H1 (cell line): ENCODE measurements around the gene WDR27. TPM values are rescaled to one million over a fixed set of nuclear protein-coding genes. Genes with fewer than 3 reads are reported as not detected.

ENCODE experiments used
- CTCF ChIA-PET: fragments of 300-600 bp; sonication (Branson Sonifier 250); formaldehyde crosslinking; loops from one replicate; lab custom pipeline; 2021; ENCODE audit not compliant: partially characterized antibody; lab: Charles Lee
- POLR2A ChIA-PET: fragments of 300-600 bp; sonication (Branson Sonifier 250); formaldehyde crosslinking; loops from one replicate; lab custom pipeline; 2021; ENCODE audit warnings: inconsistent platforms; ENCODE audit not compliant: partially characterized antibody; lab: Charles Lee
- DNase-seq, 2 experiments: peaks; one replicate each; pipeline versions ENCODE4 v3.0.0 to v3.0.0-alpha.2; 2010 to 2022; ENCODE audit warnings: low spot score in 2 of 2, low read depth in 1 of 2, mixed read lengths in 1 of 2
- FAIRE-seq: peaks from 2 replicates; lab custom pipeline; 2011; peaks lifted over from hg19 to GRCh38; lab: Jason Lieb, UNC
- H2AFZ ChIP-seq: 2 replicates; pipeline ENCODE4 v1.8.1; 2012; ENCODE audit warnings: low read length, inconsistent platforms
- H2AK5ac ChIP-seq: 2 replicates; pipeline ENCODE4 v1.6.1; 2013; ENCODE audit warnings: low read depth, low read length
- H2BK120ac ChIP-seq: replicated peaks from 2 replicates; pipeline ENCODE3; 2013; ENCODE audit warnings: low read depth, low read length, inconsistent platforms
- H2BK12ac ChIP-seq: 2 replicates; pipeline ENCODE4 v1.6.1; 2013; ENCODE audit warnings: low read depth, low read length
- H2BK15ac ChIP-seq: 2 replicates; pipeline ENCODE4 v1.6.1; 2013; ENCODE audit warnings: low read length
- H2BK20ac ChIP-seq: 2 replicates; pipeline ENCODE4 v1.6.1; 2013; ENCODE audit warnings: low read length
- H2BK5ac ChIP-seq: 2 replicates; pipeline ENCODE4 v1.6.1; 2013; ENCODE audit warnings: low read depth, low read length
- H3K14ac ChIP-seq: 2 replicates; pipeline ENCODE4 v1.6.1; 2013; ENCODE audit warnings: inconsistent platforms; ENCODE audit not compliant: insufficient read length
- H3K18ac ChIP-seq: 2 replicates; pipeline ENCODE4 v1.6.1; 2013; ENCODE audit warnings: low read length; ENCODE audit errors: extremely low read depth
- H3K23ac ChIP-seq: 2 replicates; pipeline ENCODE4 v1.6.1; 2013; ENCODE audit warnings: inconsistent platforms; ENCODE audit not compliant: insufficient read length
- H3K23me2 ChIP-seq: 2 replicates; pipeline ENCODE4 v1.6.1; 2013; ENCODE audit warnings: low read depth, low read length
- H3K27ac ChIP-seq: 2 replicates; pipeline ENCODE4 v1.6.1; 2011; ENCODE audit warnings: low read depth, low read length, inconsistent platforms
- H3K27me3 ChIP-seq, 4 experiments: replicated peaks in 1 of 4; 1 replicate in 1 of 4; 2 replicates in 3 of 4; pipeline versions ENCODE4 v1.6.1 to v1.8.1; 2011 to 2013; ENCODE audit warnings: low read length in 3 of 4, mild to moderate bottlenecking in 3 of 4, inconsistent platforms in 2 of 4, mixed read lengths in 2 of 4, moderate library complexity in 1 of 4; ENCODE audit not compliant: control insufficient read depth in 3 of 4, insufficient read depth in 3 of 4; ENCODE audit errors: extremely low read depth in 1 of 4
- H3K36me3 ChIP-seq, 4 experiments: 2 replicates each; pipeline versions ENCODE4 v1.6.1 to v1.8.1; 2011 to 2013; ENCODE audit warnings: mild to moderate bottlenecking in 4 of 4, low read length in 3 of 4, moderate library complexity in 2 of 4, control low read depth in 1 of 4, inconsistent platforms in 1 of 4; ENCODE audit not compliant: insufficient read depth in 4 of 4, control insufficient read depth in 2 of 4
- H3K4ac ChIP-seq: replicated peaks from 2 replicates; pipeline ENCODE3; 2013; ENCODE audit warnings: low read length, low read depth, mixed read lengths, inconsistent platforms; ENCODE audit not compliant: insufficient read length
- H3K4me1 ChIP-seq, 4 experiments: replicated peaks in 1 of 4; 1 replicate in 1 of 4; 2 replicates in 3 of 4; pipeline versions ENCODE4 v1.6.1 to v1.8.1; 2011 to 2013; ENCODE audit warnings: low read length in 3 of 4, inconsistent platforms in 2 of 4, mixed read lengths in 1 of 4; ENCODE audit not compliant: insufficient read depth in 4 of 4, control insufficient read depth in 3 of 4
- H3K4me2 ChIP-seq, 2 experiments: 2 replicates each; pipeline versions ENCODE4 v1.6.1 to v1.8.1; 2011 to 2013; ENCODE audit warnings: low read depth in 2 of 2, low read length in 2 of 2, control low read depth in 1 of 2, inconsistent platforms in 1 of 2, mild to moderate bottlenecking in 1 of 2; ENCODE audit not compliant: insufficient read depth in 1 of 2
- H3K4me3 ChIP-seq, 4 experiments: fragments of 200-600, 300-600 bp in 1 of 4; sonication (generic), shearing (Covaris generic), sonication (Bioruptor Twin) in 1 of 4; 2 replicates each; pipeline versions ENCODE4 v1.5.1 to v1.8.1; 2011 to 2016; ENCODE audit warnings: low read length in 4 of 4, low read depth in 3 of 4, control low read depth in 2 of 4, inconsistent platforms in 2 of 4, mild to moderate bottlenecking in 2 of 4, mixed read lengths in 1 of 4, moderate library complexity in 1 of 4; ENCODE audit not compliant: insufficient read depth in 2 of 4; ENCODE audit errors: extremely low read depth in 1 of 4
- H3K56ac ChIP-seq: replicated peaks from 2 replicates; pipeline ENCODE3; 2013; ENCODE audit warnings: low read depth, mild to moderate bottlenecking, mixed read lengths, low read length, inconsistent platforms; ENCODE audit not compliant: insufficient read length
- H3K79me1 ChIP-seq: 2 replicates; pipeline ENCODE4 v1.6.1; 2013; ENCODE audit warnings: low read depth, low read length, control low read depth
- H3K79me2 ChIP-seq, 2 experiments: 2 replicates each; pipeline versions ENCODE4 v1.6.1 to v1.8.1; 2012 to 2013; ENCODE audit warnings: low read length in 2 of 2, mild to moderate bottlenecking in 2 of 2, inconsistent platforms in 1 of 2; ENCODE audit not compliant: insufficient read depth in 2 of 2, control insufficient read depth in 1 of 2
- H3K9ac ChIP-seq, 4 experiments: replicated peaks in 1 of 4; 1 replicate in 1 of 4; 2 replicates in 3 of 4; pipeline versions ENCODE4 v1.6.1 to v1.8.1; 2011 to 2013; ENCODE audit warnings: low read depth in 3 of 4, low read length in 3 of 4, control low read depth in 2 of 4, mild to moderate bottlenecking in 2 of 4, moderate library complexity in 2 of 4, inconsistent platforms in 1 of 4; ENCODE audit errors: extremely low read depth in 1 of 4
- H3K9me3 ChIP-seq, 2 experiments: 2 replicates each; pipeline versions ENCODE4 v1.6.1 to v1.8.1; 2012 to 2013; ENCODE audit warnings: mild to moderate bottlenecking in 2 of 2, moderate library complexity in 2 of 2, control low read depth in 1 of 2, inconsistent platforms in 1 of 2, low read depth in 1 of 2, low read length in 1 of 2, mixed read lengths in 1 of 2; ENCODE audit not compliant: insufficient read depth in 2 of 2
- H4K20me1 ChIP-seq, 2 experiments: replicated peaks in 1 of 2; 2 replicates each; pipeline versions ENCODE3 to v1.8.1; 2011 to 2013; ENCODE audit warnings: inconsistent platforms in 2 of 2, low read length in 2 of 2, mild to moderate bottlenecking in 1 of 2; ENCODE audit not compliant: insufficient read depth in 2 of 2, control insufficient read depth in 1 of 2
- H4K5ac ChIP-seq: 2 replicates; pipeline ENCODE4 v1.6.1; 2013; ENCODE audit warnings: low read length, low read depth, mixed read lengths, inconsistent platforms; ENCODE audit not compliant: insufficient read length
- H4K8ac ChIP-seq: 2 replicates; pipeline ENCODE4 v1.8.0; 2013; ENCODE audit warnings: mild to moderate bottlenecking, moderate library complexity, low read length, inconsistent platforms; ENCODE audit not compliant: insufficient read depth; ENCODE audit errors: extremely low read depth
- H4K91ac ChIP-seq: replicated peaks from 2 replicates; pipeline ENCODE3; 2013; ENCODE audit warnings: low read length, mixed read lengths, inconsistent platforms; ENCODE audit not compliant: insufficient read length
- CTBP2 ChIP-seq: IDR thresholded peaks from 2 replicates; pipeline ENCODE4 v1.7.0; 2011; ENCODE audit warnings: borderline replicate concordance, mild to moderate bottlenecking, moderate library complexity, mixed read lengths, low read length; ENCODE audit not compliant: insufficient read depth, insufficient read length
- PHF8 ChIP-seq: fragments of 200-600 bp; sonication (generic); conservative IDR thresholded peaks from 2 replicates; pipeline ENCODE4 v1.7.1; 2012; ENCODE audit warnings: low read depth, mild to moderate bottlenecking, inconsistent platforms, low read length, moderate library complexity
- POLR2A ChIP-seq, 2 experiments: IDR thresholded peaks; 1 replicate in 1 of 2; 2 replicates in 1 of 2; pipeline ENCODE4 v1.6.1; 2011; ENCODE audit warnings: low read depth in 2 of 2, low read length in 2 of 2, mild to moderate bottlenecking in 2 of 2; ENCODE audit errors: control extremely low read depth in 1 of 2
- WGBS, 2 experiments: shearing (Covaris generic) in 1 of 2; methylation state at CpG; one replicate each; pipeline versions ENCODE4 v1.1.6 to v1.1.7; 2013 to 2015; ENCODE audit warnings: low lambda C conversion rate in 2 of 2, mixed read lengths in 2 of 2, inconsistent platforms in 1 of 2, low coverage in 1 of 2, missing lambda C conversion rate in 1 of 2; ENCODE audit not compliant: insufficient replicate concordance in 2 of 2, insufficient coverage in 1 of 2, insufficient read length in 1 of 2; ENCODE audit errors: extremely low coverage in 1 of 2, missing lambda C conversion rate in 1 of 2; 5-methylcytosine and 5-hydroxymethylcytosine counted together
- polyA plus RNA-seq, 7 experiments: library from polyadenylated mRNA; depleted of rRNA in 3 of 7; stranded (reverse) in 5 of 7; unstranded in 2 of 7; fragments of >200 nt in 5 of 7; fragments of 200-250 nt in 2 of 7; gene quantifications; 1 replicate in 5 of 7; 2 replicates in 1 of 7; 4 replicates in 1 of 7; pipeline versions ENCODE4 v1.2.1 to v1.2.3, GENCODE V29; 2011 to 2013; ENCODE audit warnings: missing spikeins in 2 of 7, mixed read lengths in 2 of 7
- total RNA-seq: library from RNA; stranded (reverse); fragmentation: NEBNext Ultra II Directional; extraction: Animal tissue kit (Norgen Biotek cat#: 25700); gene quantifications from 2 replicates; pipeline ENCODE4 v1.2.1, GENCODE V29; 2021
- TF ChIP-seq, protein P1 (sequence below), 3 experiments: IDR thresholded peaks; 1 replicate in 2 of 3; 2 replicates in 1 of 3; pipeline versions ENCODE4 v1.5.1 to v1.6.1; 2011; ENCODE audit warnings: low read length in 3 of 3, mild to moderate bottlenecking in 3 of 3, inconsistent platforms in 2 of 3, low read depth in 1 of 3, moderate library complexity in 1 of 3; ENCODE audit not compliant: insufficient read depth in 1 of 3; ENCODE audit errors: control extremely low read depth in 1 of 3
- TF ChIP-seq, protein P2 (sequence below): IDR thresholded peaks from 2 replicates; pipeline ENCODE4 v1.6.1; 2011; ENCODE audit warnings: low read depth, mild to moderate bottlenecking, low read length; ENCODE audit not compliant: insufficient read depth

The WDR27 gene
- total and polyA plus RNA-seq, 2 of the 8 experiments (the other 6 are each of a cell fraction or from before 2014, with no cell fraction given) = 53.6 to 68.6 TPM

DNA sequence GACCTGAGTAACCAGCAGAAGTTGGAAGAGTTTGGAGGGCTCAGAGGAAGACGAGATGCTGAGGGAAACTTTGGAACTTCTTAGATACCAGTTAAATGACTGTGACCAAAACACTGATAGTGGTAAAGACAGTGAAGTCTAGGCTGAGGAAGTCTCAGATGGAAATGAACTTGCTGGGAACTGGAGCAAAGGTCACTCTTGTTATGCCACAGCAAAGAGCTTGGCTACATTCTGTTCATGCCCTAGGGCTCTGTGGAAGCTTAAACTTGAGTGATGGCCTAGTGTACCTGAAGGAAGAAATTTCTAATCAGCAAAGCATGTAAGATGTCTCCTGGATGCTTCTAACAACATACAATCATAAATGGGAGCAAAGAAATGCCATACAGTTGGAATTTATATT is 24.7 kb downstream of the WDR27 start:
- H4K5ac ChIP-seq = no peak overlapping the region
- no peak overlapping the region for H2AK5ac ChIP-seq
- H3K4me3 ChIP-seq = no peak overlapping the region
- no peaks in the 10 kb centered on the region for H3K27me3 ChIP-seq
- no peaks in the 10 kb centered on the region for H3K9me3 ChIP-seq
- 92% methylated on average over 1 of the region's 1 CpG; no CpG with 5 or more reads in 1 of the 2 experiments for WGBS, 2 experiments
- peaks cover 0 to 1% of the 10 kb centered on the region in 2 experiments for H4K20me1 ChIP-seq
- H3K4me2 ChIP-seq = no peak overlapping the region
- 0 out of 7 replicates have a peak, but pooled peaks cover 0 to 2% (median 0%) of the 10 kb centered on the region in 4 experiments for H3K4me1 ChIP-seq
- no peak overlapping the region for H4K91ac ChIP-seq
- TF ChIP-seq CTBP2 (no peak), PHF8 (no peak), POLR2A (IDR thresholded peaks at IDR 0.05; ENCODE audit: control extremely low read depth in 1 of 2, low read depth in 2 of 2, low read length in 2 of 2) (no peak)
- TF ChIP-seq, protein P1, sequence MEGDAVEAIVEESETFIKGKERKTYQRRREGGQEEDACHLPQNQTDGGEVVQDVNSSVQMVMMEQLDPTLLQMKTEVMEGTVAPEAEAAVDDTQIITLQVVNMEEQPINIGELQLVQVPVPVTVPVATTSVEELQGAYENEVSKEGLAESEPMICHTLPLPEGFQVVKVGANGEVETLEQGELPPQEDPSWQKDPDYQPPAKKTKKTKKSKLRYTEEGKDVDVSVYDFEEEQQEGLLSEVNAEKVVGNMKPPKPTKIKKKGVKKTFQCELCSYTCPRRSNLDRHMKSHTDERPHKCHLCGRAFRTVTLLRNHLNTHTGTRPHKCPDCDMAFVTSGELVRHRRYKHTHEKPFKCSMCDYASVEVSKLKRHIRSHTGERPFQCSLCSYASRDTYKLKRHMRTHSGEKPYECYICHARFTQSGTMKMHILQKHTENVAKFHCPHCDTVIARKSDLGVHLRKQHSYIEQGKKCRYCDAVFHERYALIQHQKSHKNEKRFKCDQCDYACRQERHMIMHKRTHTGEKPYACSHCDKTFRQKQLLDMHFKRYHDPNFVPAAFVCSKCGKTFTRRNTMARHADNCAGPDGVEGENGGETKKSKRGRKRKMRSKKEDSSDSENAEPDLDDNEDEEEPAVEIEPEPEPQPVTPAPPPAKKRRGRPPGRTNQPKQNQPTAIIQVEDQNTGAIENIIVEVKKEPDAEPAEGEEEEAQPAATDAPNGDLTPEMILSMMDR (IDR thresholded peaks at IDR 0.05; ENCODE audit: control extremely low read depth in 1 of 3, insufficient read depth in 1 of 3, low read depth in 1 of 3, low read length in 3 of 3) = no peak
- TF ChIP-seq, protein P2, sequence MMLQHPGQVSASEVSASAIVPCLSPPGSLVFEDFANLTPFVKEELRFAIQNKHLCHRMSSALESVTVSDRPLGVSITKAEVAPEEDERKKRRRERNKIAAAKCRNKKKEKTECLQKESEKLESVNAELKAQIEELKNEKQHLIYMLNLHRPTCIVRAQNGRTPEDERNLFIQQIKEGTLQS = no peak
- TF ChIP-seq, all 59 proteins: peak for 0
- ChIA-PET CTCF (interaction anchor here (0.5 to 1.5 kb wide), 2 partner anchors 16 kb away, joined by 3 to 6 read pairs; no protein-coding TSS in a partner anchor), POLR2A (interaction anchor here (1.0 kb wide), 1 partner anchor 12 kb away, joined by 3 read pairs; no protein-coding TSS in a partner anchor)
- Histone ChIP-seq H4K8ac (no peak overlapping the region), H3K14ac (no peak overlapping the region), H2BK15ac (no peak overlapping the region), H3K79me2 (peaks cover 0 to 13% of the 10 kb centered on the region in 2 experiments; a peak in 1 of 4 replicates), H3K56ac (no peak overlapping the region), H3K23ac (no peak overlapping the region), H3K9ac (no peak overlapping the region), H2BK5ac (no peak overlapping the region), H2BK20ac (no peak overlapping the region), H3K36me3 (peaks cover 0 to 16% (median 3%) of the 10 kb centered on the region in 4 experiments; a peak in 6 of 8 replicates), H2AFZ (no peak overlapping the region), H2BK120ac (no peak overlapping the region), H3K27ac (no peak overlapping the region), H3K23me2 (no peaks in the 10 kb centered on the region), H2BK12ac (no peak overlapping the region), H3K79me1 (peaks cover 6% of the 10 kb centered on the region; the same call in 1 of the 2 replicates), H3K18ac (no peak overlapping the region), H3K4ac (no peak overlapping the region)
- DNase-seq = peak in 1 of 2 experiments; percentile 14
- no peak for FAIRE-seq
